A673 (cell line): ENCODE data around the gene MAP10. TPM values are rescaled to one million over a fixed set of nuclear protein-coding genes. Genes with fewer than 3 reads are reported as not detected.

Experiments
- Bru-seq: library from RNA; stranded (reverse); fragments of 400-500 nt; gene quantifications from one replicate; lab custom pipeline; 2021; lab: Mats Ljungman, UMichigan
- BruChase-seq, 2 experiments: library from RNA; stranded (reverse); fragments of 400-500 nt; gene quantifications; one replicate each; lab custom pipeline; 2021; lab: Mats Ljungman, UMichigan
- BruUV-seq: library from RNA; stranded (reverse); fragments of 400-500 nt; replicated peaks from 2 replicates; lab custom pipeline; 2021; lab: Mats Ljungman, UMichigan
- CTCF ChIA-PET: fragments of 300-600 bp; sonication (Branson Sonifier 250); formaldehyde crosslinking; loops from one replicate; lab custom pipeline; 2022; ENCODE audit warnings: antibody characterized with exemption; lab: Charles Lee
- POLR2A ChIA-PET: fragments of 300-600 bp; sonication (Branson Sonifier 250); formaldehyde crosslinking; loops from one replicate; lab custom pipeline; 2022; ENCODE audit warnings: antibody characterized with exemption; ENCODE audit not compliant: low non-redundant PET; lab: Charles Lee
- DNase-seq: peaks from one replicate; pipeline ENCODE4 v3.0.0-alpha.2; 2015; ENCODE audit warnings: low spot score
- H3K27ac ChIP-seq: fragments of 200-600 bp; sonication (generic); 2 replicates; pipeline ENCODE4 v1.5.1; 2016; ENCODE audit warnings: mixed run types, low read depth, mild to moderate bottlenecking, mixed read lengths, antibody characterized with exemption, low read length; ENCODE audit not compliant: poor library complexity, severe bottlenecking
- H3K27me3 ChIP-seq: fragments of 200-600 bp; sonication (generic); replicated peaks from 2 replicates; pipeline ENCODE4 v1.6.1; 2017; ENCODE audit warnings: mixed run types, low read depth, mild to moderate bottlenecking, mixed read lengths, antibody characterized with exemption, low read length; ENCODE audit not compliant: insufficient read depth, poor library complexity
- H3K36me3 ChIP-seq: fragments of 200-600 bp; sonication (generic); 2 replicates; pipeline ENCODE4 v1.6.1; 2016; ENCODE audit warnings: mixed run types, mild to moderate bottlenecking, mixed read lengths, antibody characterized with exemption, low read length; ENCODE audit not compliant: insufficient read depth, poor library complexity, severe bottlenecking
- H3K4me1 ChIP-seq: fragments of 200-600 bp; sonication (generic); 2 replicates; pipeline ENCODE4 v1.6.1; 2017; ENCODE audit warnings: mixed run types, mild to moderate bottlenecking, mixed read lengths, antibody characterized with exemption, low read length; ENCODE audit not compliant: insufficient read depth, poor library complexity, severe bottlenecking
- H3K4me3 ChIP-seq: fragments of 200-600 bp; sonication (generic); 2 replicates; pipeline ENCODE4 v1.5.1; 2016; ENCODE audit warnings: low read depth, mixed run types, mild to moderate bottlenecking, mixed read lengths, low read length; ENCODE audit not compliant: poor library complexity, severe bottlenecking
- H3K9me3 ChIP-seq: fragments of 200-600 bp; sonication (generic); 2 replicates; pipeline ENCODE4 v1.6.1; 2016; ENCODE audit warnings: mixed run types, low read depth, mild to moderate bottlenecking, mixed read lengths, antibody characterized with exemption, low read length; ENCODE audit not compliant: poor library complexity, severe bottlenecking
- CTCF ChIP-seq: fragments of 300-800, 200-600 bp; sonication (generic); conservative IDR thresholded peaks from 2 replicates; pipeline ENCODE4 v1.5.1; 2017; ENCODE audit warnings: low read depth, mild to moderate bottlenecking, antibody characterized with exemption, low read length, moderate library complexity, mixed read lengths
- EZH2 ChIP-seq: fragments of 200-600 bp; sonication (generic); IDR thresholded peaks from 2 replicates; pipeline ENCODE4 v1.6.1; 2017; ENCODE audit warnings: borderline replicate concordance, low read depth, mild to moderate bottlenecking, mixed read lengths, antibody characterized with exemption, low read length; ENCODE audit not compliant: poor library complexity, severe bottlenecking
- intact Hi-C: fragments of 100-400 bp; cut with micrococcal nuclease; formaldehyde crosslinking; loops from one replicate; pipeline ENCODE4 v1.10.0; 2022; ENCODE audit not compliant: unreplicated experiment
- long read RNA-seq: library from polyadenylated mRNA; stranded (forward); transcript quantifications from one replicate; pipeline ENCODE4 v2.0.0, GENCODE V29; 2022
- total RNA-seq: library from RNA; stranded (reverse); gene quantifications from 2 replicates; pipeline ENCODE4 v1.2.3, GENCODE V29; 2021

Gene MAP10, protein sequence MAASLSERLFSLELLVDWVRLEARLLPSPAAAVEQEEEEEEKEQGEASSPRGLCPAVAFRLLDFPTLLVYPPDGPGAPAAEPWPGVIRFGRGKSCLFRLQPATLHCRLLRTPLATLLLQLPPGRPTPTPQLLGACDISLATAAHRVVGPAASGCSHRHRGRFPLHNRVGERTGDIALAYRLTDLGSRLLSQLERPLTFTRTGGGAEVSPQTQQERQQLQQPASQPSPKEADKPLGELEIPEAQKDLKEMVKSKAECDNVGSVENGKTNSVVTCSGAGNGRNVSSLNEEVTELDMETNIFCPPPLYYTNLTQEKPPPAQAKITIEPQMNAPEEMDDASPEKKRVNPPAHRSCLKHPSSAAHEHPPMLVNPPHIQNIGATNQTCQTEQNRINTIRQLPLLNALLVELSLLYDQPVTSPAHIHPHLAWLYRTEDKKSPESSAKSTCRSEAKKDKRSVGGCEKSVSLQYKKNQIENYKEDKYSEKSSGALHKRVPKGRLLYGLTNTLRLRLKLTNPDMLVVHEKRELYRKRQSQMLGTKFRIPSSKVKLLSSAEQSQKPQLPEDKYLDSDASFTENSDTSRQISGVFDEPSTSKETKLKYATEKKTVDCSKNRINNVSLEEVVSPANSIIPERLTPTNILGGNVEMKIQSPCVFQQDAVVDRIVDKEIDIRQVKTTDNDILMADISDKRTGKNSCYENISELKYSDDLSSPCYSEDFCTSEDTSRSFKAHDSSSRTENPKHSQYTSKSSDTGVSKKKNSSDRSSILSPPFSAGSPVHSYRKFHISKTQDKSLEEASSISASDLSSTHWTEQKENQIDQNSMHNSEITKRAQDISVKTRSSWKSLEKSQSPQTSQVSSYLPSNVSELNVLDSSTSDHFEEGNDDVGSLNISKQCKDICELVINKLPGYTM
- total RNA-seq (4.8 and 5.0 TPM in 2 replicates), Bru-seq, nascent RNA (percentile 73 among the genes with signal in this experiment), BruChase-seq, experiment 1, labeled RNA remaining after a 2-hour chase (percentile 82 among the genes with signal in this experiment), BruChase-seq, experiment 2, labeled RNA remaining after a 6-hour chase (percentile 53 among the genes with signal in this experiment)
- long read RNA-seq, transcript MAP10-201 (1 exons, 3,516 nt): major isoform, 14 of 14 reads
- long read RNA-seq, partial matches to known transcripts: 0 of 14 reads
- long read RNA-seq, other reads (novel, unspliced or antisense): 0 of 14 reads

DNA sequence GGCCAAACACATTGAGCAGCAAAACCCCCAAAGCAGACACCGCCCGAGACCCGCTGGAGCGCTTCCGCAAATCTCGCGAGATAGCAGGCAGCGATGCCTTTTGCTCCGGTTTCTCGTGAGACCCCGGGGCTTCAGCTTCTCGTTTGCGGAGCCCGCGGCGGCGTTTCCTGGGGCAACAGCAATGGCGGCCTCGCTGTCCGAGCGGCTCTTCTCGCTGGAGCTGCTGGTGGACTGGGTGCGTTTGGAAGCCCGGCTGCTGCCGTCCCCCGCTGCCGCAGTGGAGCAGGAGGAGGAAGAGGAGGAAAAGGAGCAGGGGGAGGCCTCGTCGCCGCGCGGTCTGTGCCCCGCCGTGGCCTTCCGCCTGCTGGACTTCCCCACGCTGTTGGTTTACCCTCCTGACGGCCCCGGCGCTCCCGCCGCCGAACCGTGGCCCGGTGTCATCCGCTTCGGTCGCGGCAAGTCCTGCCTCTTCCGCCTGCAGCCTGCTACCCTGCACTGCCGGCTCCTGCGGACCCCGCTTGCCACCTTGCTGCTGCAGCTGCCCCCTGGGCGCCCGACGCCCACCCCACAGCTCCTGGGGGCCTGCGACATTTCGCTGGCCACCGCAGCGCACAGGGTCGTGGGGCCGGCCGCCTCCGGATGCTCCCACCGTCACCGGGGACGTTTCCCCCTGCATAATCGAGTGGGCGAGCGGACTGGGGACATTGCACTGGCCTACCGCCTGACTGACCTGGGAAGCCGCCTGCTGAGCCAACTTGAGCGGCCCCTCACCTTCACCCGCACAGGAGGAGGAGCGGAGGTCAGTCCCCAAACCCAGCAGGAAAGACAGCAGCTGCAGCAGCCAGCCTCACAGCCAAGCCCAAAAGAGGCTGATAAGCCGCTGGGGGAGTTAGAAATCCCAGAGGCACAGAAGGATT is at the start of gene MAP10:
MAP10 (plus strand) TSS at position 148 of the 917 bp plus-strand sequence; CDS start at position 182, 34 bp downstream.
- TF ChIP-seq EZH2 (no peak), CTCF (no peak)
- DNase-seq: peak; percentile 95
- Histone ChIP-seq H3K27ac (peak within 1 kb of the TSS; percentile 90), H3K27me3 (no peaks in the 10 kb centered on the region), H3K4me3 (peak within 1 kb of the TSS; percentile 78), H3K4me1 (peaks cover 6% of the 10 kb centered on the region), H3K9me3 (no peaks in the 10 kb centered on the region), H3K36me3 (no peaks in the 10 kb centered on the region)
- BruUV-seq: no TSS peak
- intact Hi-C loops: no loop called here
- POLR2A ChIA-PET: interaction anchor here (0.6 kb wide), 1 partner anchor 148 kb away, joined by 3 read pairs; no protein-coding TSS in a partner anchor
- CTCF ChIA-PET: no interaction called here

DNA sequence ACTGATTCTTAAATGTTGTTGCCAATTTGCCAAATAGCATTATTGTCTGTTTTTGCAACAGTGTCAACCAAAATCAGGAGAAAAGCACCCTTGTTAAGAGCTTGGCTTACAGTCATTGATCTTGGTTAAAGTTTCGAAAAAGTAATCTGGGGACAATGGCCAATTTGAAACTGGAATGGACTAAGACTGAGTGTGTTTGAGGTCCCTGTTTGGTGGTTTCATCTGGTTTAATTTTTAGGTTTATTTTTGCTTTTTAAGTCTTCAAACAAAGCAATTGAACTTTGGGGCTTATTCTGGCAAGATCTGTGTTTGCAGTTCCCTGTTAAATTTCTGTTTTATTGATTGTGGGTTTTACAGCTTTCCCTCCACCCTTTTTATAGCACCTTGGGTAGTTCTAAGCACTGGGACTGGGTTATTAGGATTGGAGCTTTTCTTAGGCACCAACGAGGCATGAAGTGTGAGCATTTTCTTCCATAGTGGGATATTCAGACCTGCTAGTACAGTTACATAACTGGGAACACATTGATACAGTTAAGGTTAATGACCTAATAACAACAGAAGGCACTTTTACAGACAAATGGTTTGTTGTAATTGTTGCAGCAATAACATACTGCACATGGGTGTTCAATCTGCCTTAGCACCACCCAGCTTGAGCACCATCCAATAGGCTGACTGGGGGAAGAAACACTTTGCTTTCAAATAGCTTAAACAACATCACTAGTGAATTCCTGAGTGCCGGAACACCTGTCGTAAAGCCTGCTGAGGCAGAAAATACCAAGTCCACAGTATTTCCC is 40.6 kb upstream of the MAP10 start:
- BruUV-seq: no TSS peak
- no peaks in the 10 kb centered on the region for H3K36me3 ChIP-seq
- no peak overlapping the region for H3K27ac ChIP-seq
- no peak for DNase-seq
- CTCF ChIA-PET: no interaction called here
- no peak overlapping the region for H3K4me3 ChIP-seq
- H3K9me3 ChIP-seq: peaks cover 4% of the 10 kb centered on the region
- no peaks in the 10 kb centered on the region for H3K27me3 ChIP-seq
- TF ChIP-seq EZH2: no peak
- no peak for TF ChIP-seq CTCF
- POLR2A ChIA-PET: no interaction called here
- H3K4me1 ChIP-seq: no peaks in the 10 kb centered on the region
- intact Hi-C loops: no loop called here
